SK-N-SH (cell line): Measurements from ENCODE around the gene TBX21. TPM values are rescaled to one million over a fixed set of nuclear protein-coding genes. Genes with fewer than 3 reads are reported as not detected.

ENCODE experiments used
- CTCF ChIA-PET: fragments of 300-600, 350-600 bp; formaldehyde crosslinking; extraction: SDS; loops from one replicate; lab custom pipeline; 2021; lab: Yijun Ruan, JAX
- POLR2A ChIA-PET: fragments of 350-600 bp; sonication (Branson Sonifier 250); formaldehyde crosslinking; extraction: SDS; loops from one replicate; lab custom pipeline; 2020; ENCODE audit warnings: antibody characterized with exemption, inconsistent platforms; lab: Yijun Ruan, JAX
- DNase-seq: peaks from one replicate; pipeline ENCODE4 v3.0.0; 2012
- H2AFZ ChIP-seq: fragments of 200-600 bp; sonication (generic); 2 replicates; pipeline ENCODE4 v1.8.1; 2016; ENCODE audit warnings: antibody characterized with exemption, mild to moderate bottlenecking, low read depth
- H3F3A ChIP-seq: fragments of 200-600 bp; sonication (generic); replicated peaks from 2 replicates; pipeline ENCODE3; 2016; ENCODE audit warnings: antibody characterized with exemption, mild to moderate bottlenecking; ENCODE audit not compliant: insufficient read depth
- H3K27ac ChIP-seq, 2 experiments: fragments of 200-500 bp in 1 of 2; fragments of 200-600 bp in 1 of 2; sonication (Bioruptor generic) in 1 of 2; sonication (generic), shearing (Covaris generic) in 1 of 2; 2 replicates each; pipeline versions ENCODE4 v1.5.1 to v1.6.1; 2014 to 2016; ENCODE audit warnings: low read depth in 2 of 2, inconsistent platforms in 1 of 2, low read length in 1 of 2, mild to moderate bottlenecking in 1 of 2, mixed read lengths in 1 of 2
- H3K27me3 ChIP-seq: fragments of 200-600 bp; sonication (generic), shearing (Covaris generic); 2 replicates; pipeline ENCODE4 v1.6.1; 2016; ENCODE audit warnings: mixed run types; ENCODE audit not compliant: insufficient read depth
- H3K36me3 ChIP-seq, 2 experiments: fragments of 200-500 bp in 1 of 2; fragments of 200-600 bp in 1 of 2; sonication (Bioruptor generic) in 1 of 2; sonication (generic) in 1 of 2; replicated peaks in 1 of 2; 2 replicates each; pipeline versions ENCODE3 to v1.5.1; 2014 to 2016; ENCODE audit warnings: low read length in 1 of 2, mild to moderate bottlenecking in 1 of 2; ENCODE audit not compliant: insufficient read depth in 2 of 2, control insufficient read depth in 1 of 2
- H3K4me1 ChIP-seq, 2 experiments: fragments of 200-500 bp in 1 of 2; fragments of 200-600 bp in 1 of 2; sonication (Bioruptor generic) in 1 of 2; sonication (generic), shearing (Covaris generic) in 1 of 2; 2 replicates each; pipeline versions ENCODE4 v1.5.1 to v1.6.1; 2014 to 2016; ENCODE audit warnings: low read depth in 1 of 2, low read length in 1 of 2, mixed run types in 1 of 2; ENCODE audit not compliant: insufficient read depth in 2 of 2, control insufficient read depth in 1 of 2
- H3K4me2 ChIP-seq: fragments of 200-600 bp; sonication (generic), shearing (Covaris generic); 2 replicates; pipeline ENCODE4 v1.6.1; 2017; ENCODE audit warnings: mixed run types
- H3K4me3 ChIP-seq, 2 experiments: fragments of 200-500 bp in 1 of 2; fragments of 200-600 bp in 1 of 2; sonication (Bioruptor generic) in 1 of 2; sonication (generic), shearing (Covaris generic) in 1 of 2; 2 replicates each; pipeline versions ENCODE4 v1.5.1 to v1.8.1; 2014 to 2016; ENCODE audit warnings: low read depth in 2 of 2, inconsistent platforms in 1 of 2, low read length in 1 of 2, mild to moderate bottlenecking in 1 of 2, mixed read lengths in 1 of 2, moderate library complexity in 1 of 2
- H3K79me2 ChIP-seq: fragments of 200-600 bp; sonication (generic); 2 replicates; pipeline ENCODE4 v1.8.1; 2017; ENCODE audit warnings: mild to moderate bottlenecking; ENCODE audit not compliant: insufficient read depth
- H3K9ac ChIP-seq: fragments of 200-600 bp; sonication (generic); 2 replicates; pipeline ENCODE4 v1.6.1; 2017; ENCODE audit warnings: mixed run types
- H3K9me2 ChIP-seq: fragments of 200-600 bp; sonication (generic); 2 replicates; pipeline ENCODE4 v1.6.1; 2017; ENCODE audit warnings: mixed run types
- H3K9me3 ChIP-seq: fragments of 200-600 bp; sonication (generic); 2 replicates; pipeline ENCODE4 v1.6.1; 2017; ENCODE audit warnings: mixed run types, mild to moderate bottlenecking, moderate library complexity
- H4K20me1 ChIP-seq: fragments of 200-600 bp; sonication (generic); 2 replicates; pipeline ENCODE4 v1.6.1; 2017; ENCODE audit warnings: mild to moderate bottlenecking, mixed run types; ENCODE audit not compliant: insufficient read depth
- CHD2 ChIP-seq: fragments of 150-350 bp; IDR thresholded peaks from 2 replicates; pipeline ENCODE4 v1.6.1; 2018; ENCODE audit warnings: low read length; ENCODE audit not compliant: partially characterized antibody
- FOXJ3 ChIP-seq: sonication (generic); formaldehyde crosslinking; IDR thresholded peaks from 2 replicates; pipeline ENCODE4 v1.5.1; 2020; ENCODE audit warnings: mild to moderate bottlenecking, missing genetic modification reagents
- FOXM1 ChIP-seq: IDR thresholded peaks from 2 replicates; pipeline ENCODE4 v1.4.0; 2012; ENCODE audit warnings: low read depth, mild to moderate bottlenecking
- JUND ChIP-seq: IDR thresholded peaks from 2 replicates; pipeline ENCODE4 v1.4.0; 2012
- NRF1 ChIP-seq: IDR thresholded peaks from 2 replicates; pipeline ENCODE4 v1.6.1; 2012; ENCODE audit warnings: low read depth, mild to moderate bottlenecking, low read length
- RFX5 ChIP-seq: IDR thresholded peaks from 2 replicates; pipeline ENCODE4 v1.6.1; 2012; ENCODE audit warnings: mild to moderate bottlenecking, improper control_type of control experiment, low read length
- RXRA ChIP-seq: IDR thresholded peaks from 2 replicates; pipeline ENCODE4 v1.4.0; 2012; ENCODE audit warnings: low read depth, mild to moderate bottlenecking, borderline replicate concordance
- SIN3A ChIP-seq: IDR thresholded peaks from 2 replicates; pipeline ENCODE4 v1.6.1; 2012; ENCODE audit warnings: low read depth, mild to moderate bottlenecking, low read length, moderate library complexity, borderline replicate concordance
- TEAD4 ChIP-seq: IDR thresholded peaks from 2 replicates; pipeline ENCODE4 v1.4.0; 2012; ENCODE audit warnings: mild to moderate bottlenecking, borderline replicate concordance; ENCODE audit not compliant: insufficient read depth
- WGBS: methylation state at CpG from one replicate; pipeline ENCODE4 v1.1.6; 2017; ENCODE audit warnings: low lambda C conversion rate; 5-methylcytosine and 5-hydroxymethylcytosine counted together
- polyA plus RNA-seq, 3 experiments: library from polyadenylated mRNA; depleted of rRNA; stranded (reverse); fragments of >200 nt; gene quantifications; 2 replicates each; pipeline ENCODE4 v1.2.3, GENCODE V29; 2012
- TF ChIP-seq, protein P1 (sequence below): IDR thresholded peaks from 2 replicates; pipeline ENCODE4 v1.4.0; 2012; ENCODE audit warnings: low read depth
- TF ChIP-seq, protein P2 (sequence below): fragments of 150-350 bp; IDR thresholded peaks from 2 replicates; pipeline ENCODE4 v1.6.1; 2017; ENCODE audit warnings: antibody characterized with exemption, low read length, low read depth, borderline replicate concordance
- TF ChIP-seq, protein P3 (sequence below): fragments of 150-350 bp; IDR thresholded peaks from 2 replicates; pipeline ENCODE4 v1.6.1; 2016; ENCODE audit warnings: mild to moderate bottlenecking, low read depth, low read length
- TF ChIP-seq, protein P4 (sequence below): IDR thresholded peaks from 2 replicates; pipeline ENCODE4 v1.4.0; 2012; ENCODE audit warnings: low read depth, borderline replicate concordance

The TBX21 gene
- polyA plus RNA-seq, 1 of the 3 experiments (the other 2 are of a cell fraction) = not detected

DNA sequence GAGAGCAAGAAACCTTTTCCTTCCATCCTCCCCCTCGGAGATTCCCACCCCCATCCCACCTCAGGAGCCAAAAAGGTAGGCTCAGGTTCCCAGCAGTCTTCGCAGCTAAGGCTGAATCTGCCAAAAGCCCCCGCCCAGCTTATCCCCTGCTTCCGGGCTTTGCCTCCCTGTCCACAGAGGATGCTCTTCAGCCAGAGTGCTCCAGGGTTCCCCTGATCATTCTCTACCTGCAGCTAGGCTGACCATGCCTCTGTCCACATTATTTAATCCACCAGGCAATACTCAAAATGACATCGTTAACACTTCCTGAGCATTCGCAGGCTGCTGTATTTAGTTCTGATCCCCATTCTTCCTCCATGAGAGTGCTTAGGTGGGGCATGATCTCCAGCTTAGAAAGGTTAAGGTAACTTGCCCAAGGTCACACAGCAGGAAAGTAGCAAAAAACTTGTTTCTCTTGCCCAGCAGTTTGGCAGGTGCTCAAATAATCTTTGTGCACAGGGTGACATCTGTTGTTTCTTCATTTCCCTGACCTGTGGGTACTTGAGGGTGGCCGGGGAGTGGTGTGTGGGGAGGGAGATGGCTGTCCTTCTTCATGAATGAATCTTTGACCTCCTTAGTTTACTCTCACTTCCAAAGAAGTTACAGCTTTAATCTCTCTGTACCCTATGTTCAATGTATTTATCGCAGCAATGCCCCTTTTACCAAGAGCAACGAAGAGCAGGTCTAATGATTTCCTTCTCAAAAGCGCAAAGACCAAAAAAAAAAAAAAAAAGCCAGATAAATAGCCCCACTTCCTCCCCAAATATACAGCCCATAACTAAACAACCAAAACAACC is 39.9 kb upstream of the TBX21 start:
- peak overlapping the region; percentile 68; the same call in 1 of the 2 replicates for H3K9ac ChIP-seq

More for the DNA sequence above, 39.9 kb upstream of the TBX21 start:
- Histone ChIP-seq H3K27ac (peak overlapping the region in 1 of 2 experiments; percentile 87; a peak in 2 of 4 replicates), H3K4me1 (peaks cover 14 to 23% of the 10 kb centered on the region in 2 experiments; a peak in 3 of 4 replicates), H3K9me2 (no peaks in the 10 kb centered on the region), H3F3A (peaks cover 15% of the 10 kb centered on the region), H2AFZ (peak overlapping the region; percentile 88; the same call in 1 of the 2 replicates), H3K9me3 (no peaks in the 10 kb centered on the region), H3K4me2 (peak overlapping the region; percentile 85), H4K20me1 (no peaks in the 10 kb centered on the region), H3K27me3 (no peaks in the 10 kb centered on the region), H3K36me3 (peaks cover 0 to 5% of the 10 kb centered on the region in 2 experiments), H3K79me2 (no peaks in the 10 kb centered on the region), H3K4me3 (peak overlapping the region; percentile 60 to 76)
- peak; percentile 46 for DNase-seq
- ChIA-PET CTCF (interaction anchor here (0.6 to 11.3 kb wide), 8 partner anchors 9 to 154 kb away, joined by 3 to 211 read pairs (median 4); no protein-coding TSS in a partner anchor), POLR2A (interaction anchor here (0.7 to 1.1 kb wide), 6 partner anchors 9 to 407 kb away, joined by 3 to 5 read pairs (median 3); partner anchors contain the start of genes KPNB1 and OSBPL7)
- 55% methylated on average over 10 of the region's 10 CpGs for WGBS
- TF ChIP-seq RXRA (no peak), SIN3A (no peak), TEAD4 (no peak), RFX5 (no peak), CHD2 (no peak), FOXJ3 (CRISPR knock-in tag) (no peak), FOXM1 (no peak), JUND (no peak), NRF1 (no peak)
- TF ChIP-seq, protein P1, sequence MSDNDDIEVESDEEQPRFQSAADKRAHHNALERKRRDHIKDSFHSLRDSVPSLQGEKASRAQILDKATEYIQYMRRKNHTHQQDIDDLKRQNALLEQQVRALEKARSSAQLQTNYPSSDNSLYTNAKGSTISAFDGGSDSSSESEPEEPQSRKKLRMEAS = no peak
- TF ChIP-seq, protein P2, sequence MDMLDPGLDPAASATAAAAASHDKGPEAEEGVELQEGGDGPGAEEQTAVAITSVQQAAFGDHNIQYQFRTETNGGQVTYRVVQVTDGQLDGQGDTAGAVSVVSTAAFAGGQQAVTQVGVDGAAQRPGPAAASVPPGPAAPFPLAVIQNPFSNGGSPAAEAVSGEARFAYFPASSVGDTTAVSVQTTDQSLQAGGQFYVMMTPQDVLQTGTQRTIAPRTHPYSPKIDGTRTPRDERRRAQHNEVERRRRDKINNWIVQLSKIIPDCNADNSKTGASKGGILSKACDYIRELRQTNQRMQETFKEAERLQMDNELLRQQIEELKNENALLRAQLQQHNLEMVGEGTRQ = no peak
- TF ChIP-seq, protein P3, sequence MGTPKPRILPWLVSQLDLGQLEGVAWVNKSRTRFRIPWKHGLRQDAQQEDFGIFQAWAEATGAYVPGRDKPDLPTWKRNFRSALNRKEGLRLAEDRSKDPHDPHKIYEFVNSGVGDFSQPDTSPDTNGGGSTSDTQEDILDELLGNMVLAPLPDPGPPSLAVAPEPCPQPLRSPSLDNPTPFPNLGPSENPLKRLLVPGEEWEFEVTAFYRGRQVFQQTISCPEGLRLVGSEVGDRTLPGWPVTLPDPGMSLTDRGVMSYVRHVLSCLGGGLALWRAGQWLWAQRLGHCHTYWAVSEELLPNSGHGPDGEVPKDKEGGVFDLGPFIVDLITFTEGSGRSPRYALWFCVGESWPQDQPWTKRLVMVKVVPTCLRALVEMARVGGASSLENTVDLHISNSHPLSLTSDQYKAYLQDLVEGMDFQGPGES = no peak
- TF ChIP-seq, protein P4, sequence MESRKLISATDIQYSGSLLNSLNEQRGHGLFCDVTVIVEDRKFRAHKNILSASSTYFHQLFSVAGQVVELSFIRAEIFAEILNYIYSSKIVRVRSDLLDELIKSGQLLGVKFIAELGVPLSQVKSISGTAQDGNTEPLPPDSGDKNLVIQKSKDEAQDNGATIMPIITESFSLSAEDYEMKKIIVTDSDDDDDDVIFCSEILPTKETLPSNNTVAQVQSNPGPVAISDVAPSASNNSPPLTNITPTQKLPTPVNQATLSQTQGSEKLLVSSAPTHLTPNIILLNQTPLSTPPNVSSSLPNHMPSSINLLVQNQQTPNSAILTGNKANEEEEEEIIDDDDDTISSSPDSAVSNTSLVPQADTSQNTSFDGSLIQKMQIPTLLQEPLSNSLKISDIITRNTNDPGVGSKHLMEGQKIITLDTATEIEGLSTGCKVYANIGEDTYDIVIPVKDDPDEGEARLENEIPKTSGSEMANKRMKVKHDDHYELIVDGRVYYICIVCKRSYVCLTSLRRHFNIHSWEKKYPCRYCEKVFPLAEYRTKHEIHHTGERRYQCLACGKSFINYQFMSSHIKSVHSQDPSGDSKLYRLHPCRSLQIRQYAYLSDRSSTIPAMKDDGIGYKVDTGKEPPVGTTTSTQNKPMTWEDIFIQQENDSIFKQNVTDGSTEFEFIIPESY = no peak
